GM21447 (cell line): Measurements from ENCODE around the gene SPATA32.
"Not testable (repeated sequence)": the region's sequence is repeated elsewhere in the genome, so short reads cannot be mapped to it uniquely, and the experiment has no call there.

Source experiments
- ATAC-seq: cut with Tn5 transposase; IDR thresholded peaks from one replicate; pipeline ENCODE4 v1.9.1; 2021; ENCODE audit not compliant: unreplicated experiment

Gene SPATA32, protein sequence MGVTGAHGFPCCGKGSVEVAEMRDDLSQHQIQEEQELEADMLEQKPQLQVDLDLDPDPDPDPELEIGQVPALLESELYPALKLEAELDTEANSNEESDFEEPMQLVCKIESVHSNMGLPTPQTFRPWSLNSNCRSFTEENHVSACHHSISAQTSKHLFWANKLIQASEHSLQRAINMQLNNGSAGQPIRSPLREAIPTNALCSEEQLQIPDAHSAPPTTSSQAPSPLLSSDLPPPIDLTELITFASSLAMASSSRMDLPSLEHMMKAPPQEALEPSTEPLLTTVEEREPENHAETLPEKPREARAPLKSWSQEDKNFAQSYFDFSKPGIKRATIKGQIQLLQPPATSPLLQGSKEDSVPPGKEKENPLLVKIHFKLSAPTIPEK

DNA sequence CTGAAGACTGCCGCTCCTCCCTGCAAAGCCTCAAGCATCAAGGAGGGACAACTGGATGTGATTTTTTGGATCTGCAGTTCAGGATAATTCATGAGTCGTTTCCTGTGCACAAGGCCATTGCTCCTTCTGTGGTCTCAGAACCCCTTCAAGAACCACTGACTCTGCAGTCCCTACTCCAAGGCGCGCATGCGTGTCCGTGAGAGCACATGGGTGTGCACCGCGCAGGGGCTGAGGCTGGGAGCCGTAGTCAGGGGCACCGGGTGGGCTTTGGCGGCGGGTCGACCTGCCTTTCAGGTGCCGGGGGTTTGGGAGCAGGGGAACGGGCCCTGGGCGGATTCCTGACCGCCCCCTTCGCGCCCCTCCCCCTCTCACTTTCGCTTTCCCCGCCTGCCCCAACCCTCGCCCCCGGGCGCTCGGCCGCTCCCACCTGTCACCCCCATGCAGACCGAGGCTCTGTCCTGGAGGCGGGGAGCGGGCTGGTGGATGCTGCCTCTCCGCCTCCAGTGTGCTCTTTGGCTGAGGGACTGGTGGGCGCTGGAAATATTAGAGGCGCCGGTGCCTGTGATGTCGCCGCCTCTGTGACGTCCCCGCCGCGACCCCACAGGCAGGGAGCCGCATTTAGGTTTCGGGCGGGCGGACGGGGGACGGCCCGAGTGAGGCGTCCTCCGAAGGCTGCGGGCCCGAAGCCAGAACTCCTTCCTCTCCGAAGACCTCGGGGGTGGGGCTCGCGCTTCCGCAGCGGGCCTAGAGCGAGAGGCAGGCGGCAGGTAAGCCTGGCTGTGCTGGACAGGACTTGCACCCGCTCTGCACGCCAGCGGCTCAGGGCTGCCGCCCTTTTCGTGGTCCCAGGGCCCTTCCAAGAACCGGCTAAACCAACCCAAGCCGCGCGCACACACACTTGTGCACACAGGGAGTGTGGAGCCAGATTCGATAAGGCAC is at the start of gene SPATA32:
SPATA32 (minus strand) TSS at position 518 of the 939 bp plus-strand sequence; CDS start at position 440, 78 bp downstream.
- ATAC-seq, result peak; percentile 69

DNA sequence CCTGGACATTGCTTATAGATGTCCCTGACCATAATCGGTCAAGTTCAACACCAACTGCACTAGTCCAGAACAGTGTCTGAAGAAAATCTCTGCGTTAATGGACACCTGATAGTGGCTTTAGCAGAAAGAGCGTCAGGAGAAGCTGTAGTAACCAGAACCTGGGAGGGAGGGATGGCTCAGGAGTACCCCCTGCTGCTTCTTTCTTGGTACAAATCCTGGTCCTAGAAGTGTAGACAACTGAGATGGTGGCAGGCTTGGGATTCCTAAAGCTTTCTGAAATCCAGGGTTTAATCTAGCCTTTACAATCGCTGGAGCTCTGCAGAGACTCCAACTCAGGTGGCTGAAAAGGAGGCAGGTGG is 49.5 kb upstream of the SPATA32 start:
- ATAC-seq, result no peak

DNA sequence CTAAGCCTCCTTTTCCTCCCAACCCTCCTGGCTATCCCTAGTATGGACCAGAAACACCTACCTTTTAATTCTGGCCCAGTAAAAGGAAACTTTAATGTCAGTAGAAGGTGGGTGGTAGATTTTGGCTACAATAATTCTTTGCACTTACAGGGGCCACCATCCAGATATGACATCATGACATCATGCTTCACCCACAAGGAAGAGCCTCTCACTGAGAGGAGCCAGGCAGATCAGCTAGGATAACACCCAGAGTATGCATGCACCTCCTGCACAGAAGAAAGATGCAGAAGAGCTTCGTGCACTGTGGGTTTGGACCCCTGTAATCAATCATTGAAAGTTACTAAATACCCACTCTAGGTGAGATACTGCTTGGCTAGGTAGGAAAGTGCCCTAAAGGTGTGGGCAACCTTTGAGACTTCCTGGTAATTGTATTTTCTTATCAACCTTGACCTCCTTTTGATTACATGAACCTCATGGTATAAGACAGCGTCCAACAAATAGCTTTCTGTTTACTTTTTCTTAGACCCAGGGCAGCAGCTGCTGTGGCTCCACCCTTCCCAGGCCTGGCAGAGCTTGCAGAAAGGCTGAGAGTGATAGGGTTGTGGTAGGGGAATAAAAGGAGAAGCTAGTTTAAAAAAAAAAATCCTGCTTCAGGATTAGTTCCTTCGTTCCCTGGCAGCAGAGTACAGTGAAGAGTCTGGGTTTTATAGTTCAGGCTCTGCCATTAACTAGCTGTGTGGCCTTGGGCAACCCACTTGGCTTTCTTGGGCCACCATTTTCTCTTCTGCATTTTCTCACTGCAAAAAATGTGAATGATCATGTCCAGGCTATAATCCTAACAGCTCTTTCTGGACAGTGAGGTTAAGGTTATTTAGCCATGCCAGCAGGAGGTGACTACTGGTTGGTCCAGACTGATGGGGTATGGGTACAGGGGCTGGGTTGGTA is 48.8 kb upstream of the SPATA32 start:
- ATAC-seq, result no peak

DNA sequence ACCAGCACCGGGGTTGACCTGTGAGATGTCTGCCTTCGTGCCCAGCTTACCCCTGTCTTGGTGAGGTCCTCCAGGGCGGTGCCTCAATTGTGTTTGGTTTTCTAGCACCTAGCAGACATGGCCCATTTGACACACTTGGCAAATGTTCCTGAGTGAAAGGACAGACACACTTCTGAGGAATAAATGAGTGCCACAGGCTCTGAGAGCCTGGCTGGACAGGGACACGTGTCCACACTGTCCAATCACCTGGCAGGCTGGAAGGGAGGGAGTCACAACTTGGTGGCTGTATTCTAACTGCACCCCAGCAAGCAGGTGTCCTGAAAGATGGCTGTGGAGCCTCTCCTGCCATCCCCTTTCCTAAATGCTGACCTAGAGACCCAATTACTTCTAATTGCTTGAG is 47.5 kb upstream of the SPATA32 start:
- ATAC-seq, result no peak

DNA sequence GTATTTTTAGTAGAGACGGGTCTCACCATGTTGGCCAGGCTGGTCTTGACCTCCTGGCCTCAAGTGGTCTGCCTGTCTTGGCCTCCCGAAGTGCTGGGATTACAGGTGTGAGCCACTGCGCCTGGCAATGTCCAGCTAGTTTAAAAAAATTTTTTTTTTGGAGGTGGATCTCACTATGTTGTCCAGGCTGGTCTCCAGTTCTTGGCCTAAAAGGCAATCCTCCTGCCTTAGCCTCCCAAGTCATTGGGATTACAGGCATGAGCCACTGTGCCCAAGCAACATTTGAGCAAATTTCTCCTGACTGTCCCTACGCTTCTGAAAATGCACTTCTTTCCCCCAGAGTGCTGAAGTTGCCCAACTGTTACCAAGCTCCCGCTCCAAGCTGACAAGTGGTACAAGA is 46.9 kb upstream of the SPATA32 start:
- ATAC-seq, result no peak

DNA sequence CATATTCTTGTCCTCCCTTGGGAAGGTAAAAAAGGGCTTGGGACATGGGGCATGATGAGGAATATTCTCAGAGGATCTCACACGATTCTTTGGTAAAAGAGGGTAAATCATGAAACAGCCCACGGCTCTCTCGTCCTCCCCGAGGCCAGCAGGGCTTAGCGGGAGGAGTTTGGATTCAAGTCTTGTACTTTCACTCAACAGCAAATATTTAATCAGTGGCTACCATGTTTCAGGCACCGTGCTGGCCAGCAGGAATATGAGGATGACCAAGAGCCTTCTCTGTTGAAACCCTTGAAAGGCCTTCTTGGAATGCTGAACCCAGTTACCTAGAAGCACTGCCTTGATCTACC is 46.1 kb upstream of the SPATA32 start:
- no peak for ATAC-seq

DNA sequence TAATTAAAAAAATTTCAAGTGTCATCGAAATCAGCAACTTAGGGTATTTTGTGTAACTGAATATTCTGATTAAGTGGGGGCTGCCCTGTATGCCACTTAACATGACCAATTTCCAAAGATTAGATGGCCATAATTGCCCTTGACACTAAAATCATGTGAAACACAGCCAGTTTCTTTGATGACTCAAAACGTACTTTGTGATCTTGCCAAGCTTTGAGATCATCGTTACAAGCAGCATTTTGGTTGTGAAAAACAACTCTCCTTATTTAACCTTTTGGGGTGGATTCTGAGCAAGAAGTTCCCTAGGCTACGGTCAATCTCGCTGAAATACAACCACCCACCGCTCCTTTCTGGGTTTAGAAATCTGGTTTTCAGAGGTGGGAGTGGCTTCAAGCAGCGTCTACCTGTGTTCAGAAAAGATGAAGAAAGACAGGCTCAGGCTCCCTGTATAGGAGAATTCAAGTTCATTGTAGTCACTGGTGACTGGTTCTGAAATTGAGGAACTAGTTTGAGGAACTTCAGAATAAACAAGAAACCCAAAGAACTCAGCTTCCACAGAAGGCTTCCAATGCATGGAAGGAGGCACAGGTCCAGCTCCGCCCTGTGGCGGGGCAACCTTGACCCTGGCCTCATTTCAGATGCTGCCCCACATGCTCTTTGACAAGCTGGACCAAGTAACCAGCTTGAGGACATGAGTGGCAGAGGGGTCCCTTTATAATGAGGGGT is 45.6 kb upstream of the SPATA32 start:
- peak; percentile 37 for ATAC-seq

DNA sequence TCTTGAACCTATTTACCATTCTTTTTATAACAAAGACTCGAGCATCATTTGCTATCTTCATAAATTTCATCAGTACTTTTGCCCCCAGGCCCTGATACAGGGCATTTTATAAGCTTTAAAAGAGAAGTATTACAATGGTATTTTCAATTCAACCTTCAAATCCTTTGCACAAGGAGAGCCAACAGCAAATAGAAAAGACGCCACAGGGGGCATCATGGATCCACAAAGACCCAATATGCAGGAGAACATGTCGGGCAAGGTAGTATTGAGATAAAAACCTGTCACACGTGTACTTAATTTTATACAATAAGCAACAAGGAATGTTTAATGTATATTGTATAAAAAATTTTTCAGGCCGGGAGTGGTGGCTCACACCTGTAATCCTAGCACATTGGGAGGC is 44.7 kb upstream of the SPATA32 start:
- no peak for ATAC-seq

DNA sequence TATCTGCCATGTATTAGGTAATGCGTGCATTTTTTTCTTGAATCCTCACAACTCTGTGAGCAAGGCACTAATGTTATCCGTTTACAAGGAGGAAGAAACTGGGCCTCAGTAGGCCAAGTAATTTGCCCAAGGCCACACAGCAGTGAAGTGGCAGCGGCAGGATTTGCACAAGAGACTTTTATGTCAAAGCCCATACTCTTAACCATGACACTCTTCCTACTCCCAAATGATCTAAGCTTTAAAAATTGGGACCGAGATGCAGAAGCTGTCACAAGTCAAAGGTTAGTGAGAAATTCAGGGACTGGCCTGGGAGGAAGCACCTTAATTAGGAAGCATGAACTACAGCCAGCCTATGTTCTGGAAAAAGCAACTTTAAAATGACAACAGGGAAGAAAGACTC is 44.2 kb upstream of the SPATA32 start:
- ATAC-seq, result no peak

DNA sequence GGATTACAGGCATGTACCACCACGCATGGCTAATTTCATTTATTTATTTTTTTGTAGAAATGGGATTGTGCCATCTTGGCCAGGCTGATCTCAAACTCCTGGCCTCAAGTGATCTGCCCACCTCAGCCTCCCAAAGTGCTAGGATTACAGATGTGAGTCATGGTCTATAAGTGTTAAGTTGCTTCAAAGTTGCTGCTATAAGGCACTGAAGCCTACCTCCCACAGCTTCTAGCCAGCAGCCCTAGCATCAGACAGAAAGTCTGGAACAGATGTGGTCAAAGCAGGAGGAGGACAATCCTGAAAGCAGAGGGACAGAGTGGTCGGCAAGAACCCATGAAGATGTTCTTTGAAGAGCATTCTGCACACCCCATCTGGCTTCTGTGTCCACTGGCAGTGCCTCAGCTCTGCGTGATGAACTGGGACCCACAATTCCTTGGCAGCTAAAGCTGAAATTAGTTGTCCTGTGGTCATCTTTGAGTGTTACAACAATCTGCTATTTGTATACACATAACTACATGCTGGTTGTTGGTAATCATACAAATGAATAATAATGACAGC is 43.7 kb upstream of the SPATA32 start:
- ATAC-seq, result no peak

DNA sequence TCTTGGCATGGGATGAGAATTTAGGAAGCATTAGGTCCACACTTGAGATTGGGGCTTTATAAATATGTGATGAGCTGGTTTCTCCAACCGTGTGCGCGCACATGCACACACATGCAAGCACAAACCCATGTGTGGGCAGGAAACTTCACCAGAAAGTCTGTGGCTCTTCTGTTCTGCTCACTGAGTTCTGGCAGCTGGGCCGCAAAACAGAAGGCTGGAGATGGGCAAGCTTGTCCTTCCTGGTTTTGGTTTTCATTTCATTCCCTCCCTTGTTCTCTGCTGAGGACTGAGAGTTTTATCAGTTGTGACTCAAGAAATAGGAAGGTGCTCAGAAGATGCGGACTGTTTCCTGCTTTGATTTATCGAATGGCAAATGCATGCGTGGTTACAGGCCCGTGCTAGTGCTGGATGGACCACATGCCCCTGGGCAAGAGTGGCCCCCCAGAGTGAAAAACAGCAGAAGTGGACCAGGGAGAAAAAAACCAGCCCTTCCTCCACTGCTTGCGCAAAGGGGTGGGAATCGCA is 40.8 kb upstream of the SPATA32 start:
- ATAC-seq, result no peak

DNA sequence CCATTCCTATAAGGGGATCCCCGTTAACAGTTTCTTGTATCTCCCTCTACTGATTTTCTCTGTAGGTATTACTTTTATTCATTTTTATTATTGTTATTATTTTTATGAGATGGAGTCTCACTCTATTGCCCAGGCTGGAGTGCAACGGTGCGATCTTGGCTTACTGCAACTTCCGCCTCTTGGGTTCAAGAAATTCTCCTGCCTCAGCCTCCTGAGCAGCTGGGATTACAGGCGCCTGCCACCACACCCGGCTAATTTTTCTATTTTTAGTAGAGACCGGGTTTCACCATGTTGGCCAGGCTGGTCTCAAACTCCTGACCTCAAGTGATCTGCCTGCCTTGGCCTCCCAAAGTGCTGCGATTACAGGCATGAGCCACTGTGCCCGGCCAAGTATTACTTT is 40.3 kb upstream of the SPATA32 start:
- not testable (repeated sequence) for ATAC-seq

DNA sequence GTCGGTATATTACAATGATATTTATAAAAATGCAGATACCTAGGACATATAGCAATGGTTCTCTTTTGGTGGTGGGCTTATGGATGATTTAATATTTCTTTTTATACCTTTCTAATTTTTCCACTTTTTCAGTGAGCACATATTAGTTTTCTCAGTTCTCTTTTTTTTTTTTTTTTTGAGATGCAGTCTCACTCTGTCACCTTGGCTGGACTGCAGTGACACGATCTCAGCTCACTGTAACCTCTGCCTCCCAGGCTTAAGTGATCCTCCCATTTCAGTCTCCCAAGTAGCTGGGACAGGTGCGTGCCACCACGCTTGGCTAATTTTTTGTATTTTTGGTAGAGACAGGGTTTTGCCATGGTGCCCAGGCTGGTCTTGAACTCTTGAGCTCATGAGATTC is 39.8 kb upstream of the SPATA32 start:
- no peak for ATAC-seq

DNA sequence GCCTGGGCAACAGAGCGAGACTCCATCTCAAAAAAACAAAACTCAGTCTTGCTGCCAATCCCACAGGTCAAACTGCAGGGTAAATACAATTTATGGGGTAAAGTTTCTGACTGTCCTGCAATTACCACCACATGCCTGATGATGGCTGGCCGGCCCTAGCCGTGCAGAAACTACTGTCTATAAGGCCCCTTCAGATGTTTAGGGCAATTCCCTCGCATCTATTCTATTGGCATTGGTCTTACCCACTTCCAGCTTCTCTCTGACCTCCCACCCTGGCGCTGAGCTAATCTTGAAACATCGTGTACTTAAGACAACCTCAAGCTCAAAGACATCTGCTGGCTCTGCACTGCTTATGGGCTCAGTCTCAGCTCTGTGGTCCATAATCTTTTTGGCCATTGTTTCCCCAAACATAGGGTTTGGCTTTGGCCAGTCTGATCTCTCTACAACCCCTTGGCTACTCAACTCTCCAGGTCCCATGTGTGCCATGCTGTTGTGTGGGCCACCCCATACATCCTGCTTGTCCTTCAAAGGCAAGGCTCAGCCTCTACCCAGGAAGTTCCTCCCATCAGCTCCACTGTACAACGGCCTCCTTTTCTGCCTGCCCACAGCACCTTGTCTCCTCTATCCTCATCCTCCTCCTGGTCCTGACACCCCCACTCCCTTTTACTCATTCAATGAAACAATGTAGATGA is 38.3 kb upstream of the SPATA32 start:
- no peak for ATAC-seq

DNA sequence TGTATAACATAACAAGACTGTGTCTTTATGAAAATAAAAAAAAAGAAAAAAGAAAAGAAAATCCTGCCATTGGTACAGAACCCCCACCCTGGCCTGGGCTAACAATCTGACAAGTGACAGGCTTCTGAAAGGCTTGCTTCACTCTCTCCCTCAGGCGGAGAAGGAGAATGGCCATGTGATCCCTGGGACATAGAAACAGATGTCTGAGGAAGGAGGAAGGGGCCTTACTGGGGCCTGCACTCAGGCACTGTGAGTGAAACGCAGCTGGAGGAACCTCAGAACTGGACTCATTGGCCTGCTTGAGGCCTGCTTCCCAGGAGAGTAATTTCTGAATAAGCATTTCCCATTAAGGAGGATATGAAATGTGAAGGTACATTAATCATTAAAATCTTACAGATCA is 37.5 kb upstream of the SPATA32 start:
- no peak for ATAC-seq

DNA sequence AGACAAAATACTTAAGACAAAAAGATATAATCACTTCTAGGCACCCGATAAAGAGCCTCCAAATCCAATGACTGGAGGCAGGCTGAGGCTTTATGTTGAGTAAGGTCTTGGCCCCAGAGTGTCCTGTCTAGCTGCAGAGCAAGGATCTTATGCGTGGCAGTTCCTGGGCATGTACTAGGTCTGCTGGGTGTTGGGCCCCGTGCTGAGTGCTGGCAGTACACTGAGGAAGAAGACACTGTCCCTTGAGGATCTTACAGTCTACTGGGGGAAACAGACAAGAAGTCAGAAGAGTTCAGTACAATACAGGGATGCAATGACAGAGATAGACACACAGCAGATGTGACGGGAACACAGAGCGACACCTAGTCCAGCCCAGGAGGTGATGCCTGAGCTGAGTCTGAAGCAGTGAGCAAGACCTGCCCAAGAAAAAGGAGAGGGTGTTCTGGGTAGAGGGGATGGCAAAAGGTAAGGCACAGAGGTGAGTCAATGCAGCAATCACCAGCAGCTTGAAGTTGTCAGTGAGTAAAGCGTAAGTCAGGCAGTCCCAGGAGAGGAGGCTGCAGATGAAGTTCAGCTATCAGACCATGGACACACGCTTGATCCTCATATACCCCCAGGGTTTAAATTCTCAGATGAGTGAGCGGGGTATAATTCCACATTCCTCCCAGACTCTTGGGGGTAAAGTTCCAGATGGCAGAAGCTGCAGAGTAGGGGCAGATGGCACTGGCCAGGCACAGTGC is 36.8 kb upstream of the SPATA32 start:
- no peak for ATAC-seq

DNA sequence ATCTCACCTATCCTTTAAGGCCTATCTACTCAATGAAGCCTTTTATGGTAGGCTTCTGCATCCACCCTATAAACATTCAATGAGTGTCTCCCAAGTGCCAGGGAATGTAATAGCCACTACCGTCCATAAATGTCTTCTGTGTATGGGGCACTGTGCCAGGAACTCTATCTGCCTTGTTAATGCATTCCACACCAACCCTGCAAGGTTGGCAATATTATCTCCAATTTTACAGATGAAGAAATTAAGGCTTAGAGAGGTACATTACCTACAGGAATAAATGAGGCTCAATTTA is 34.9 kb upstream of the SPATA32 start:
- no peak for ATAC-seq

DNA sequence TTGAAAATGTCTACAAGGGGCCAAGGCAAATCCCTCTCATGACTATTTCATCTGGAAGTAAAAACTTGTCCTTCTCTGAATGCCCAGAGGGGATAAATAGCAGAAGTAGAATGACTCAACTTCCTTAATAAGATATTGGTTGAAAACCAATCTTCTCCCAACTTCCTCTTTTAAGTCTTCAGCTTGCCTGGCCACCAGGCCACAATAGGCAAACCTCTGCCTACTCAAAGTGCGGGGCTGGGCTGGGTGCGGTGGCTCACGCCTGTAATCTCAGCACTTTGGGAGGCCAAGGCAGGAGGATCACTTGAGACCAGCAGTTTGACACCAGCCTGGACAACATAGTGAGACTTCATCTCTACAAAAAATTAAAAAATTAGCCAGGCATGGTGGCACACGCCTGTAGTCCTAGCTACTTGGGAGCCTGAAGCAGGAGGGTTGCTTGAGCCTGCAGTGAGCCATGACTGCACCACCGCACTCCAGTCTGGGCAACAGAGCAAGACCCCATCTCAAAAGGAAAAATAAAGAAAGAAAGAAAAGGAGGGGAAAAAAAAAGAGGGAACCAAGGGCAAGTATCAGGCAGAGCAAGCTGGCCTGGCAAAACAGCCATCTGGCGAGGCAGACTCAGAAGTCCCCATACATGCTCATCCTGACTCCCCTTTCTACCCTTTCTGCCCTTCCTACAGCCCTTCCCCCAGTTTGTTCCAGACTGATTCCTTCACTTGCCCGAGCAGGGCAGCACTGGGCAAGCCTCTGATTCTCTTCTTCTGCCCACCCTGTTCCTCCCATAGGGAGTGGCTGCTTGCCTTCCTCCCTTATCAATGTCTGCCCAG is 34.3 kb upstream of the SPATA32 start:
- ATAC-seq, result no peak
